BE2C (cell line): ENCODE measurements around the gene PDE10A.

Source experiments
- DNase-seq: peaks from one replicate; pipeline ENCODE4 v3.0.0-alpha.2; 2020
- H3K27me3 ChIP-seq: fragments of 250-450 bp; sonication (Bioruptor Pico); 2 replicates; pipeline ENCODE4 v1.5.1; 2020; ENCODE audit warnings: mild to moderate bottlenecking
- H3K36me3 ChIP-seq: fragments of 250-450 bp; sonication (Bioruptor Pico); 2 replicates; pipeline ENCODE4 v1.5.1; 2020; ENCODE audit warnings: mild to moderate bottlenecking
- H3K4me1 ChIP-seq: fragments of 250-450 bp; sonication (Bioruptor Pico); 2 replicates; pipeline ENCODE4 v1.5.1; 2020
- H3K4me3 ChIP-seq: 2 replicates; pipeline ENCODE4 v1.5.1; 2011; ENCODE audit warnings: low read depth, low read length
- H3K9me3 ChIP-seq: fragments of 250-450 bp; sonication (Bioruptor Pico); 2 replicates; pipeline ENCODE4 v1.5.1; 2020
- TF ChIP-seq, protein P1 (sequence below): IDR thresholded peaks from 2 replicates; pipeline ENCODE4 v1.5.1; 2012; ENCODE audit warnings: mild to moderate bottlenecking, low read depth, low read length

PDE10A gene

DNA sequence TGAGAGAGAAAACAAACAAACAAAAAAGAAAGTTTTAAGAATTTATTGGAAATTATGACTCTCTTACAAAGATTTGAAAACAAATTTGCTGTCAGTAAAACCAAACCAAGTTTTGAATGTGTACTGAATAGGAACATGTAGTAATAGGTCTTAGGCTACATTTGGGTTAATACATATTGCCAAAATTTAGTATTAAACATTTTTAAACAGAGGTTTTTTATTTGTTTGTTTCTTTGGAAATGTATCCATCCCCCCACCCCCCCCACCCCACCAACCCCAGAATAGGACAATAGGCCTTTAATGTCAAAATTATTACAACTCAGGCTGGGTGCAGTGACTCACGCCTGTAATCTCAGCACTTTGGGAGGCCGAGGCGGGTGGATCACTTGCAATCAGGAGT, 356.1 kb downstream of the PDE10A start:
- TF ChIP-seq, protein P1, sequence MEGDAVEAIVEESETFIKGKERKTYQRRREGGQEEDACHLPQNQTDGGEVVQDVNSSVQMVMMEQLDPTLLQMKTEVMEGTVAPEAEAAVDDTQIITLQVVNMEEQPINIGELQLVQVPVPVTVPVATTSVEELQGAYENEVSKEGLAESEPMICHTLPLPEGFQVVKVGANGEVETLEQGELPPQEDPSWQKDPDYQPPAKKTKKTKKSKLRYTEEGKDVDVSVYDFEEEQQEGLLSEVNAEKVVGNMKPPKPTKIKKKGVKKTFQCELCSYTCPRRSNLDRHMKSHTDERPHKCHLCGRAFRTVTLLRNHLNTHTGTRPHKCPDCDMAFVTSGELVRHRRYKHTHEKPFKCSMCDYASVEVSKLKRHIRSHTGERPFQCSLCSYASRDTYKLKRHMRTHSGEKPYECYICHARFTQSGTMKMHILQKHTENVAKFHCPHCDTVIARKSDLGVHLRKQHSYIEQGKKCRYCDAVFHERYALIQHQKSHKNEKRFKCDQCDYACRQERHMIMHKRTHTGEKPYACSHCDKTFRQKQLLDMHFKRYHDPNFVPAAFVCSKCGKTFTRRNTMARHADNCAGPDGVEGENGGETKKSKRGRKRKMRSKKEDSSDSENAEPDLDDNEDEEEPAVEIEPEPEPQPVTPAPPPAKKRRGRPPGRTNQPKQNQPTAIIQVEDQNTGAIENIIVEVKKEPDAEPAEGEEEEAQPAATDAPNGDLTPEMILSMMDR, result no peak
- no peak for DNase-seq
- Histone ChIP-seq H3K4me1 (no peaks in the 10 kb centered on the region), H3K36me3 (no peaks in the 10 kb centered on the region), H3K9me3 (no peaks in the 10 kb centered on the region), H3K4me3 (no peak overlapping the region), H3K27me3 (no peaks in the 10 kb centered on the region)

GRCh38 chr6:165301372-165302246, 361.4 kb downstream of the PDE10A start:
- Histone ChIP-seq H3K4me1 (no peaks in the 10 kb centered on the region), H3K36me3 (no peaks in the 10 kb centered on the region), H3K27me3 (no peaks in the 10 kb centered on the region), H3K9me3 (no peaks in the 10 kb centered on the region), H3K4me3 (no peak overlapping the region)
- TF ChIP-seq, protein P1, result no peak
- DNase-seq, result no peak

DNA sequence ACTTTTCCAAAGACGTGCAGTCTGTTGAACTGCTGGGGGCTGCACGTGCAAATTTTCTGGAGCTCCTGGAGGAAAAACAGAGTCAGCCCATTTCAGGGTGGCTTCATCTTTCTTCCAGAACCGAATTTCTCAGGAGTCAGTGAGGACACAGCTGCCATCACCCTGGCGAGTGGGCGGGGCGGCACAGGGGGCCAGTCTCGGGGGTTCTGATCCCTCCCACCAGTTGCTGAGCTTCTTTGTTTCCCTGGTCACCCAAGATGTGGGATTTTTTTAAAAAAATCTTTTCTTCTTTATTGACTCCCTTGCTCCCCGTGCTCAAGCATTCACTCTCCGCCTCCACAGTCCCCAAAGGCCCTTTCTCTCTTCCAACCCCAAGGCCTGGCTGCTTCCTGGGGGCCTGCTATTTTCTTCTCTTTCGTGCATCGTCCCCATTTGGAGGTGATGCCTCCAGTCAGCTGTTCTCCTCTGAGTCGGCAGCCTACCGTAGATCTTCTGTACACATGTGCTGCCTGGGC, 362.6 kb downstream of the PDE10A start:
- no peaks in the 10 kb centered on the region for H3K9me3 ChIP-seq
- H3K36me3 ChIP-seq, result no peaks in the 10 kb centered on the region

GRCh38 chr6:165298875-165299274, 364.2 kb downstream of the PDE10A start:
- TF ChIP-seq, protein P1, result no peak

More for the DNA sequence above, 362.6 kb downstream of the PDE10A start:
- no peak for DNase-seq
- Histone ChIP-seq H3K4me3 (no peak overlapping the region), H3K27me3 (no peaks in the 10 kb centered on the region), H3K4me1 (no peaks in the 10 kb centered on the region)
- TF ChIP-seq, protein P1, result no peak

GRCh38 chr6:165298402-165298801, 364.6 kb downstream of the PDE10A start:
- Histone ChIP-seq H3K27me3 (no peaks in the 10 kb centered on the region), H3K4me3 (no peak overlapping the region), H3K9me3 (no peaks in the 10 kb centered on the region), H3K36me3 (no peaks in the 10 kb centered on the region), H3K4me1 (no peaks in the 10 kb centered on the region)
- no peak for DNase-seq
- TF ChIP-seq, protein P1, result no peak

More at GRCh38 chr6:165298875-165299274, 364.2 kb downstream of the PDE10A start:
- H3K9me3 ChIP-seq, result no peaks in the 10 kb centered on the region
- H3K36me3 ChIP-seq, result no peaks in the 10 kb centered on the region
- DNase-seq, result no peak
- H3K27me3 ChIP-seq, result no peaks in the 10 kb centered on the region
- no peak overlapping the region for H3K4me3 ChIP-seq
- H3K4me1 ChIP-seq, result no peaks in the 10 kb centered on the region

DNA sequence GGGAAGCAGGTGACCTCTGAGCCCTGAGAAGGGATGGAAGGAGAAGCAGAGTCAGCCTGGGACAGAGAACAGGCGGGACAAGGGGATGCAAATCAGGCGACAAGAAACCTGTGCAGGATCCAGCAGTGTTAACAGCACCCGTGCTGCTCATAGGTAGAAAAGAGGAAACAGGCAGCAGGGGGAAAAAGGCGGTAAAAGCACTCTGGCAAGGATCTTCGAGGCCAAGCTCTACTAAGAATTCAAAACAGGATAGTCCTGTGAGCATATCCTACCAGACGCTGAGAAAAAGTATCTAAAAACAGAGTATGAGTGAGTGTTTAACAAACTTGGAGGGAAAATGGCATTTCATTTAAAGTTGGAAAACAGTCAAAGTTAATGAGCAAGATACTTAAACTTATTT, 370.4 kb downstream of the PDE10A start:
- H3K9me3 ChIP-seq, result no peaks in the 10 kb centered on the region
- H3K4me1 ChIP-seq, result no peaks in the 10 kb centered on the region
- no peaks in the 10 kb centered on the region for H3K36me3 ChIP-seq
- no peak overlapping the region for H3K4me3 ChIP-seq
- DNase-seq, result no peak
- H3K27me3 ChIP-seq, result no peaks in the 10 kb centered on the region
- TF ChIP-seq, protein P1, result no peak
